HUES6 (cell line): ENCODE results near the gene GSKIP.

Source experiments
- H3K27ac ChIP-seq: 2 replicates; pipeline ENCODE4 v1.7.0; 2013; ENCODE audit warnings: low read depth, mild to moderate bottlenecking, low read length, inconsistent platforms
- H3K27me3 ChIP-seq: 2 replicates; pipeline ENCODE4 v1.6.1; 2013; ENCODE audit warnings: low read length; ENCODE audit not compliant: control insufficient read depth, insufficient read depth
- H3K36me3 ChIP-seq: 2 replicates; pipeline ENCODE4 v1.6.1; 2013; ENCODE audit warnings: low read length; ENCODE audit not compliant: control insufficient read depth, insufficient read depth
- H3K4me1 ChIP-seq: 2 replicates; pipeline ENCODE4 v1.6.1; 2013; ENCODE audit warnings: low read length; ENCODE audit not compliant: control insufficient read depth, insufficient read depth
- H3K4me3 ChIP-seq: 2 replicates; pipeline ENCODE4 v1.5.1; 2013; ENCODE audit warnings: low read depth, low read length
- H3K9ac ChIP-seq: one replicate; pipeline ENCODE4 v1.6.1; 2013; ENCODE audit warnings: mild to moderate bottlenecking, low read length
- H3K9me3 ChIP-seq: 2 replicates; pipeline ENCODE4 v1.6.1; 2013; ENCODE audit warnings: low read depth, low read length; ENCODE audit not compliant: control insufficient read depth, insufficient read depth

The GSKIP gene

DNA sequence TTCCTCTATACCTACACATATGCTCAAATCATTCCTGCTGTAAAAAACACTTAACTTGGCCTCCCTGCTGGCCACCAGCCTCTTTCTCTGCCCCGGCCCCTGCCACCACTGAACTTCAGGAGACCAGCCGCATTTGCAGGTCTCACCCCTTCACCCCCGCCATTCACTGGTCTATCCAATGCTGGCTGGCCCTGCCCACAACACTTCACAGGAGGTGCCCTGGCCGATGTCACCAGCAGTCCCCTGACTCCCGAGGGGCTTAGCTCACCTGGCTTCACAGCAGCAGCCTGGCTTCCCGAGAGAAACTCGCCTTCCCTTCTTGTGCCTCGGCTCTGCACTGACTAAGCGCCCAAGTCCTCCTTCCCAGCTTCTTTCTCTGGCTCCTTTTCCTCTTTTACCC lies 36.1 kb downstream of the GSKIP start:
- Histone ChIP-seq H3K4me3 (no peak overlapping the region), H3K9me3 (no peaks in the 10 kb centered on the region), H3K4me1 (no peaks in the 10 kb centered on the region), H3K36me3 (peaks cover 4% of the 10 kb centered on the region; the same call in 1 of the 2 replicates), H3K27me3 (no peaks in the 10 kb centered on the region), H3K9ac (no peak overlapping the region), H3K27ac (no peak overlapping the region)

DNA sequence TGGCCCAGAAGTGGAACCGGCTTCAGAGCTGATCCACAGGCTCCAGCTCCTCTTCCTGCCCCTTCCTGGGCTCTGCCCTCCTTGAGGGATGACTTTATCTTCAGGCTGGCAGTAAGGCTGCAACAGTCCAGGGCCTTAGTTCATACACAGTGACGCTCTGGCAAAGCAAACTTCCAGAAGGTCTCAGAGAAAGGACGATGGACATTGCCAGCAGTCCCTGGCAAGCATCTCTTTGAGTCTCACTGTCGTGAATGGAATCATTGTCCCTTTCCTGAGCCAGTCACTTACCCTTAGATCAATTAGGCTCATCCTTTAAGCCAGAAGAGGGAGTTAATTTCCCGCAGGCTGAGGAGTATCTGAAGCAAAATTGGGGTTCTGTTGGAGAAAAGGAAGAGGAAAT lies 37.2 kb downstream of the GSKIP start:
- Histone ChIP-seq H3K27ac (no peak overlapping the region), H3K4me3 (no peak overlapping the region), H3K27me3 (no peaks in the 10 kb centered on the region), H3K9me3 (no peaks in the 10 kb centered on the region), H3K36me3 (peaks cover 4% of the 10 kb centered on the region; the same call in 1 of the 2 replicates), H3K9ac (no peak overlapping the region), H3K4me1 (no peaks in the 10 kb centered on the region)

DNA sequence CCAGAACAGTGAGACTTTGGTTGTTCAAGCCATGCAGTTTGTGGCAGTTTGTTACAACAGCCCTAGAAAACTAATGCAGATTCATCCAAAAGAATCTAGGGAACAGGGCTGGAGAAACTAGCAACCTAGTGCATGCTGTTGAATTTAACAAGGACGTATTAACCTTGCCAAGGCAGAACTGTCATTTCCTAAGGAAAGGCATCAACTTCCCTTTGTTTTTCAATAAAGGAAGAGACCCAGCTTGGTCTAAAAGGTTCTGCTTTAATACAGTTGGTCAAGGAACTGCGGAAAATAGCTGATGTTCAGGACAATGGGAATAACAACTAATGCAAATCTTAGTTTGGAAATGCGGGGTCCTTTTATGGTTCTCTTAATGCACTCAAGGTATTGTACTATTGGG lies 40.1 kb downstream of the GSKIP start:
- Histone ChIP-seq H3K4me1 (no peaks in the 10 kb centered on the region), H3K9me3 (no peaks in the 10 kb centered on the region), H3K36me3 (peaks cover 4% of the 10 kb centered on the region; the same call in 1 of the 2 replicates), H3K9ac (no peak overlapping the region), H3K4me3 (no peak overlapping the region), H3K27ac (no peak overlapping the region), H3K27me3 (no peaks in the 10 kb centered on the region)

DNA sequence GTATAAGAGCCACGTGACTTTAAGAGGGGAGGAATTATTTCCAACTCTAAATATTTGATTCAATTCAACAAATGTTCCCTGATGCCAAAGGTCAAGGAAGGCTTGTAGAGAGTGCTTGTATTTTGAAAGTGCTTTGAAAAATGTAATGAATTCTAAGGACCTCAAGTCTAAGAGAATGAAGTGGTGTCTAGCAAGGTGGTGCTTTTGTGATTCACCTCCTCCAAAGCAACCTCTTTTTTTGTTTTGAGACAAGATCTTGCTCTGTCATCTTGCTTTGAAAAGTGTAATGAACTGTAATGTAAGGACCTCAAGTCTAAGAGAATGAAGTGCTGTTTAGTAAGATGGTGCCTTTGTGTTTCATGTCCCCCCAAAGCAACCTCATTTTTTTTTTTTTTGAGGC lies 42.4 kb downstream of the GSKIP start:
- Histone ChIP-seq H3K9me3 (no peaks in the 10 kb centered on the region), H3K4me1 (no peaks in the 10 kb centered on the region), H3K27ac (no peak overlapping the region), H3K36me3 (no peaks in the 10 kb centered on the region), H3K9ac (no peak overlapping the region), H3K27me3 (no peaks in the 10 kb centered on the region), H3K4me3 (no peak overlapping the region)

DNA sequence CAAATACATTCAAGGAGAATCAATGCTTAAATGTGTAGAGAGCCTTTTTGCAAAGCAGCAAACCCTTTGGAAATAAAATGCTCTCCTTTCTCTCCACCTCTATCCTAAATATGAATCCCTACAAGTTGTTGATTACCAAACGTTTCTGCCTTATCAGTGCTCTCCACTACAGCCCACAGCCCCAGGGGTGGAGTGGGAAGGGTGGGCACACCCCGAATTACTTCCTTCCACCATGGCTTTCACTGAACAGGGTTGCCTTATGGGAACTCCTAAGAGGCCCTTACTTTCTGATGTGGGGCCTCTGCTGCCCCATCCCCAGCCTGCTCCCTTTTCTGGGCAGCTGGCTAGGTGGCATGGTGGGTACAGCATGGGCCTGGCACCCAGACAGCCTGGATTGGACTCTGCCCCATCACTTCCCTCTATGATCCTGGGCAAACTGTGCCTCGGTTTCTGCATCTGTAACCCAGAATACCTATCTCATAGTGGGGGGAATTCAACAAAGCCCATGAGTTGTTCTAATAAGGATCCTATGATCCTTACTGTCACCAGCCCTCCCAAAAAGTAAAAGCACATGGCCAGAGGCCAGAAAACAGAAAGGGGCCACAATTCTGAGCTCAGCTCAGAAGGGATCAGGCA lies 44.7 kb downstream of the GSKIP start:
- Histone ChIP-seq H3K27ac (no peak overlapping the region), H3K4me1 (no peaks in the 10 kb centered on the region; the same call in 1 of the 2 replicates), H3K27me3 (no peaks in the 10 kb centered on the region), H3K9ac (no peak overlapping the region), H3K36me3 (no peaks in the 10 kb centered on the region), H3K4me3 (no peak overlapping the region), H3K9me3 (no peaks in the 10 kb centered on the region)

DNA sequence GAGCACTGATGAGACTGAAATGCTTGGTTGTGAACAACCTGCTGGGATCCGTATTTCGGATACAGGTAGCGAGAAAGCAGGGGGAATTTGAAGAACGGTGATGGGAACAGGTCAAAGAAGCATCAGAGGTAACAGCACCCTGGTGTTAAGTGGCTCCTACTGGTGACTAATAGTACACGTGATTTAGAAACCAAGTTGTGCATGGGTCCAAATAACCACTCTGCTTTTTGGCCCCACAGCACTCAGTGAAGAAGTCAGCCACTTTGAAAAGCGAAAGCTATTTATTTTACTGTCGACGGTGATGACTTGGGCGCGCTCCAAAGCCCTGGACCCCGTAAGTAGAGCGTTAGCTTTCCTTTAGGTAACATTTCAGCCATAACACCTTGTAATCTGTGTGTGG lies 45.3 kb downstream of the GSKIP start:
- Histone ChIP-seq H3K27me3 (no peaks in the 10 kb centered on the region), H3K4me1 (no peaks in the 10 kb centered on the region; the same call in 1 of the 2 replicates), H3K9ac (no peak overlapping the region), H3K36me3 (no peaks in the 10 kb centered on the region), H3K4me3 (no peak overlapping the region), H3K27ac (no peak overlapping the region), H3K9me3 (no peaks in the 10 kb centered on the region)

DNA sequence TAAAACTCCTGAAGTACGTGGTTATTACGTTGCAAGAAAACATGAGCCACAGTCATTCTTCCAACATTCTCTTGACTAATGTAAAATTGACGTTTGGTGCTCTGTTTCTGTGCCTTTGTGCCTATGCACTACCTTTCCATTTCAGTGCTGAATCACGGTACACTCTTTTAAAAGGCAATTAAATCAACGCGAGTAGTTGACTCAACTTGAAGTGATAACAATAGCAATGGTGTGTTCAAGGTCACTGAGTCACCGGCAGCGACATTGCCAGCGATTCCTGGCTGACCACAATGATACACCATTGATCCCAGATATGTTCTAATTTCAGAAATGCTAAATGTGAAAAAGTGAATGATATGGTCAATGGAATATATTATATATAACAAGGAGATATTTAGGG lies 46.4 kb downstream of the GSKIP start:
- Histone ChIP-seq H3K27ac (no peak overlapping the region), H3K4me1 (no peaks in the 10 kb centered on the region; the same call in 1 of the 2 replicates), H3K27me3 (no peaks in the 10 kb centered on the region), H3K9ac (no peak overlapping the region), H3K36me3 (no peaks in the 10 kb centered on the region), H3K4me3 (no peak overlapping the region), H3K9me3 (no peaks in the 10 kb centered on the region)

DNA sequence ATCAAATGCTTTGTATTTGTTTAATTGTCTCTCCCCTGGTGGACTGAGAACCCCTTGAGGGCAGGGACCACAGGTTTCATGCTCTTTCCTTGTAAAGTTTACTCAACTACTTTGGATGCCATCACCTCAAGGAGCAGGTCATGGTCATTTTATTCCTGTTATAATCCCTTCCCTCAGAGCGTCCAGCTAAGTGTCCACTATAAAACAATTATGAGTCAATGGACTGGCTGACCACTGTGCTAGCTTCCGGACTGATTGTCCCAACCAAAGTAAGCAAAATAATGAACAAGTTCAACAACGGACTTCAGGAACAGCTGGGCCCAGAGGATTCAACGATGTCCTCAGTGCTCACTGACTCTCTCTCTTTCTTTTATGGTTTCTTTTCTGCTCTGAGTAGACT lies 46.8 kb downstream of the GSKIP start:
- Histone ChIP-seq H3K4me3 (no peak overlapping the region), H3K9me3 (no peaks in the 10 kb centered on the region), H3K27ac (no peak overlapping the region), H3K4me1 (no peaks in the 10 kb centered on the region; the same call in 1 of the 2 replicates), H3K27me3 (no peaks in the 10 kb centered on the region), H3K36me3 (no peaks in the 10 kb centered on the region), H3K9ac (no peak overlapping the region)

DNA sequence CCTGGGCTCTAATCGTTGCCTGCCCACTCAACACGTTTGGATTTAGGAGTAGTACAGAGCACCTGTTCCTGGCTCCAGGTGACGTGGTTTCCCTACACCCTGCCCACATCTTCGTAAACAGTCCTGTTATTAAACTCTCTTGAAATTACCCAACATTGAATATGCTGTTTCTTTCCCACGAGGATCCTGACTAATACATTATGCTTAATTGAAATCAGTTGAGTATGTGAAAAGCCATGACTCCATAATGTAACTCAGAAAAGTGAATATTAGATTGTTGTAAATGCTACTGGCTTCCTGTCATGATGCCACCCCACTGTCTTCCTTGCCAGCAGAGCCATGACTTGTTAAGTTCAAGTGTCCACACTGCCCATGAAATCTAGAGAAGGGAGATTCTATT lies 50.2 kb downstream of the GSKIP start:
- no peak overlapping the region for H3K27ac ChIP-seq
- no peak overlapping the region for H3K4me3 ChIP-seq
- no peaks in the 10 kb centered on the region for H3K27me3 ChIP-seq
- H3K9me3 ChIP-seq, result no peaks in the 10 kb centered on the region
- no peaks in the 10 kb centered on the region for H3K36me3 ChIP-seq
- no peak overlapping the region for H3K9ac ChIP-seq
- H3K4me1 ChIP-seq, result no peaks in the 10 kb centered on the region; the same call in 1 of the 2 replicates

DNA sequence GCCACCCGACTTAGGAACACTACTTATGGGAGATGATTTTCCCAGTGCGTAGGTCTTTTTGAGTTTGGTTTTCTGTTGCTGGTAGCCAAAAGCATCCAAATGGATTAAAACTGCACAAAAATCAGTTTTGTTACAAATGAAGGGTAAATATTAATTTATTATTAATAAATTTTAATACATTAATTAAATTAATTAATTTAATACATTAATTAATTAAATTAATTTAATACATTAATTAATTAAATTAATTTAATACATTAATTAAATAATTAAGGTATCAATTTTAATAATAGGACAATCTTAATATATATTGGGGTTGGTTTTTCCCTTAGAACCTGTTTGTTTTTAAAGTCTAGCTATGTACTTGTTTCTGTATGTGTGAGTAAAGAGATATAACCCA lies 52.2 kb downstream of the GSKIP start:
- Histone ChIP-seq H3K9me3 (no peaks in the 10 kb centered on the region), H3K9ac (no peak overlapping the region), H3K27me3 (no peaks in the 10 kb centered on the region), H3K36me3 (no peaks in the 10 kb centered on the region), H3K27ac (no peak overlapping the region), H3K4me1 (no peaks in the 10 kb centered on the region; the same call in 1 of the 2 replicates), H3K4me3 (no peak overlapping the region)

DNA sequence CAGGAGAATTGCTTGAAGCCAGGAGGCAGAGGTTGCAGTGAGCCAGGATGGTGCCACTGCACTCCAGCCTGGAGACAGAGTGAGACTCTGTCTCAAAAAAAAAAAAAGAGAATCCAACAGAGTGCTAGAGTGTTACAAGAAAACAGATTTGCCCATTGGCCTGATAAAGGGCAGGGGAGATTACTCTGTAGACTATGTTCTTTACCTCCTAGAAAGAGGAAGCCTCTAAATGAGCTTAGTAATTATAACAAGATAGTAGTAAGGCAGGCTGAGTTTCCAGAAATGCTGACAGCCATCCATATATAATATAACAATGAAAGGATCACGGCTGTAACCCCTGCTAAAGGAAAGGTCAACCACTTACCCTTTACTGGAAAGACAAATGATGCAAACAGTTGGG lies 53.0 kb downstream of the GSKIP start:
- Histone ChIP-seq H3K27ac (no peak overlapping the region), H3K36me3 (no peaks in the 10 kb centered on the region), H3K9me3 (no peaks in the 10 kb centered on the region), H3K4me3 (no peak overlapping the region), H3K4me1 (no peaks in the 10 kb centered on the region; the same call in 1 of the 2 replicates), H3K27me3 (no peaks in the 10 kb centered on the region), H3K9ac (no peak overlapping the region)
